Left lung (tissue), 10 donors: ENCODE results near the gene ZCCHC24. TPM values are rescaled to one million over a fixed set of nuclear protein-coding genes. Genes with fewer than 3 reads are reported as not detected.

Experiments
- ATAC-seq: fragments of 200-7000 bp; cut with Tn5 transposase; one replicate; pipeline ENCODE4 v1.9.1; 2020; ENCODE audit warnings: moderate library complexity
- DNase-seq, 4 donors: peaks; one replicate each; pipeline ENCODE4 v3.0.0-alpha.2; 2013 to 2020
- H3K27ac ChIP-seq, 2 donors: fragments of 200-600 bp; sonication (generic) in 1 of 2; one replicate each; pipeline versions ENCODE4 v1.5.0 to v1.8.0; 2020 to 2021
- H3K27me3 ChIP-seq, 2 donors: fragments of 200-600 bp; sonication (generic) in 1 of 2; one replicate each; pipeline versions ENCODE4 v1.5.0 to v1.8.0; 2020 to 2021
- H3K36me3 ChIP-seq, 2 donors: fragments of 200-600 bp; sonication (generic) in 1 of 2; one replicate each; pipeline versions ENCODE4 v1.5.0 to v1.8.0; 2020 to 2021
- H3K4me1 ChIP-seq, 2 donors: fragments of 200-600 bp; one replicate each; pipeline ENCODE4 v1.8.0; 2021
- H3K4me3 ChIP-seq, 2 donors: fragments of 200-600 bp; sonication (generic) in 1 of 2; one replicate each; pipeline versions ENCODE4 v1.5.0 to v1.8.0; 2020 to 2021; ENCODE audit warnings: mild to moderate bottlenecking in 1 of 2
- H3K9me3 ChIP-seq, 2 donors: fragments of 200-600 bp; sonication (generic) in 1 of 2; one replicate each; pipeline versions ENCODE4 v1.5.0 to v1.8.0; 2020 to 2021
- intact Hi-C, 2 donors: fragments of 100-400 bp; cut with DNase I; formaldehyde crosslinking; loops; one replicate each; pipeline versions ENCODE4 v1.11.2 to v1.14.2; 2022
- polyA plus RNA-seq, 6 donors: library from polyadenylated mRNA; unstranded; fragments of 120-200 nt; gene quantifications; one replicate each; pipeline ENCODE4 v1.2.1, GENCODE V29; 2013; ENCODE audit not compliant: insufficient read length in 6 of 6
- total RNA-seq, 2 donors: library from RNA; stranded (reverse); fragmentation: NEBNext Ultra II Directional; extraction: Animal tissue kit (Norgen Biotek cat#: 25700); gene quantifications; one replicate each; pipeline ENCODE4 v1.2.1, GENCODE V29; 2021
- TF ChIP-seq, protein P1 (sequence below), 2 donors: fragments of 200-600 bp; sonication (generic) in 1 of 2; IDR thresholded peaks; one replicate each; pipeline versions ENCODE4 v1.5.0 to v1.8.0; 2021; ENCODE audit warnings: antibody characterized with exemption in 2 of 2
- donor health status: DM: no; HTN: yes; CAD: no.
- donor health status: DM: no; HTN: no; CAD: no.

ZCCHC24 gene
- total and polyA plus RNA-seq, 8 donors: 28.9 to 48.3 (median 37.1) TPM

DNA sequence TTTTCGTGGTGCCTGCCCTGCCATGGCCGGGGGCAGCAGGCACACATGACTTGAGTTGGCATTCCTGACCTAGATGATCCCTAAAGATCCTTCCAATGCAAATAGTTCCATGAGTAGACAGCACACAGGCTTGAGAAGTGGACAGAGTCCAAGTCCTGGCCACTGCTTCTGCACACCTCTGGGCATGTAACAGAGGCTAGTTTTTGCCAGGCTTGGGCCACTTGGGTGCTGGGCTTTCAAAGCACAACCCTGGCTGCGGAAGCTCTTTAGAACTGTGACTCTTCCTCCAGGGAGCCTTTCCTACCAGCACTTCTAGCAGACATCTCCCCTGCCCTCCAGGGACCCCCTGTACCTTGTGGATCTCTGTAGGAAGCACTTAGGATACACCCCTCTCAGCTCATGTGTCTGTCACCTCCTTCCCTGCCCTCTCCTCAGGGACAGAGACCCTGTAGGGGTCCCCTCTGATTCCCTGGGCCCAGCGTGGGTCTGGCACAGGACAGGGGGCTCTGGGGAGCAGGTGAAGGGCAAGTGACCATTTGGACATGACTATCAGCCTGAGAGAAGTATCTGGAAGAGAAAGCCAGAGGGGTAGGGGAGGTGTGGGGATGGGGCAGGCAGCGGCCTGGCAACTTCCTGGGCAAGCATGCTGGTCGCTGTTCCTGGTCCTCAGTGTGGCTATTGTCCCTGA, 36.2 kb downstream of the ZCCHC24 start:
- Histone ChIP-seq H3K4me1 (peaks cover 42 to 78% of the 10 kb centered on the region in 2 donors), H3K36me3 (no peaks in the 10 kb centered on the region), H3K27me3 (peaks cover 0 to 11% of the 10 kb centered on the region in 2 donors), H3K4me3 (no peak overlapping the region), H3K9me3 (no peaks in the 10 kb centered on the region), H3K27ac (peak overlapping the region in 1 of 2 donors; percentile 21)
- intact Hi-C loops: no loop called here
- ATAC-seq (no peak), DNase-seq (peak in 2 of 4 donors; percentile 12 to 14)
- TF ChIP-seq, protein P1, sequence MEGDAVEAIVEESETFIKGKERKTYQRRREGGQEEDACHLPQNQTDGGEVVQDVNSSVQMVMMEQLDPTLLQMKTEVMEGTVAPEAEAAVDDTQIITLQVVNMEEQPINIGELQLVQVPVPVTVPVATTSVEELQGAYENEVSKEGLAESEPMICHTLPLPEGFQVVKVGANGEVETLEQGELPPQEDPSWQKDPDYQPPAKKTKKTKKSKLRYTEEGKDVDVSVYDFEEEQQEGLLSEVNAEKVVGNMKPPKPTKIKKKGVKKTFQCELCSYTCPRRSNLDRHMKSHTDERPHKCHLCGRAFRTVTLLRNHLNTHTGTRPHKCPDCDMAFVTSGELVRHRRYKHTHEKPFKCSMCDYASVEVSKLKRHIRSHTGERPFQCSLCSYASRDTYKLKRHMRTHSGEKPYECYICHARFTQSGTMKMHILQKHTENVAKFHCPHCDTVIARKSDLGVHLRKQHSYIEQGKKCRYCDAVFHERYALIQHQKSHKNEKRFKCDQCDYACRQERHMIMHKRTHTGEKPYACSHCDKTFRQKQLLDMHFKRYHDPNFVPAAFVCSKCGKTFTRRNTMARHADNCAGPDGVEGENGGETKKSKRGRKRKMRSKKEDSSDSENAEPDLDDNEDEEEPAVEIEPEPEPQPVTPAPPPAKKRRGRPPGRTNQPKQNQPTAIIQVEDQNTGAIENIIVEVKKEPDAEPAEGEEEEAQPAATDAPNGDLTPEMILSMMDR (IDR thresholded peaks at IDR 0.05): no peak

DNA sequence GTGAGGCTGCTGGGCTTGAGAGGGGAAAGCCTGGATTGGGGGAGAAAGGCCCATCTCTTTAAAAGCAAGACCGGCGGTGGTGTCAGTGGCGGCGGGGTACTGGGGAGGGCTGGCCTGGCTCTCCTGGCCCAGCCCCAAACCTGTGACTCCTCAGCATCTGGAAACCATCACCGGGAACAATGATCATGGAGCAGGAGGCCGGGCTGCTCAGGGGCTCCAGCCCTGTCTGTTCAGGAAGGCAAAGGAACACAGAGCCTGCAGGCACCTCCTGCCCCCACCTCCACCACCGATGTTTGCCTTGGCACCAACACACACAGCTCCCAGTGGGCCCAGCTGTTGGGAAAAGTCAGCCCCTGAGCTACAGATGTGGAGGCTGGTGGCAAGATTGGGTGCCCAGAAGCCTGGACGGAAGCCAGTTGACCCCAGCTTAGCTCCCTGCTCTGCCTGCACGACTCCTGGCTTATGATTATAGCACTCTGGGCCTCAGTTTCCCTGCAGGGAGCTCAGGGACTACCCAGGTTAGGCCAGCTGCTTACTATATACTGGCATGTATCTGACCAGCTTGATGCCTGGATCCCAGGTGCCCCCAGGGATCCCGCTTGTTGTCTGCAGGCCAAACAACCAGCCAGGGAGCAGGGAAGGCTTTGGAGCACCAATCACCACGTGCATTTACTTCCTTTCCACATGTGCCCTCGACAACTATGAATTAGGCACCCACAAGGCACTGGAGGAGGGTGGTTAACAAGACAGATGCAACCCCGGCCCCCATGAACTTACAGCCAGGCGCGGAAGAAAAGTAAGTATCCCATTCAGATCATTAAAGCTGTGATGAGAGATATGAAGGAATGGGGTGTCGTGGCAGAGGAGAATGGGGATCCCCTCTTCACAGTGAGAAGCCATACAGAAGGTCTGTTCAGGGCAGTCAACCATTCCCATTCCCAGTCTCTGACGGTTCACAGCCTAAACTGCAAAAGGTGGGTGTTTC, 37.3 kb downstream of the ZCCHC24 start:
- Histone ChIP-seq H3K9me3 (no peaks in the 10 kb centered on the region), H3K27me3 (peaks cover 0 to 15% of the 10 kb centered on the region in 2 donors), H3K4me1 (peaks cover 47 to 78% of the 10 kb centered on the region in 2 donors), H3K4me3 (no peak overlapping the region), H3K27ac (peak overlapping the region; percentile 19 to 33), H3K36me3 (no peaks in the 10 kb centered on the region)
- intact Hi-C loops: no loop called here
- ATAC-seq: peak; percentile 6
- TF ChIP-seq, protein P1 (IDR thresholded peaks at IDR 0.05): no peak
- peak in 3 of 4 donors; percentile 31 to 75 (median 72) for DNase-seq

DNA sequence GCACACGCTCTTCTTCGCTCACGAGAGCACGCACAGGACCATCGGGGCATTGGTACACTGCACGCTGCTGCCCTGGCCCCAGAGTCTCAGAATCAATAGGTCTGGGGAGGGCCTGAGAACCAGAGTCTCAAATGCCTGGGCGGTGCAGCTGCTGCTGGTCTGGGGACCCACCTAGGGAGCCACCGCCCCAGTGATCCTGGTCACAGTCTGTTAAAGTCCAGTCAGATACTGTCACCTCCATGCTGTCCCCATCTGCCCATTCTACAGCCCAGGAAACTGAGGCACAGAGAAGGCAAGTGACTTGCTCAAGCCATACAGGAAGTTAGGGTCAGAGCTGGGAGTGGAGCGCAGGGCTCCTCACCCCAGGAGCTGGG, 38.0 kb downstream of the ZCCHC24 start:
- Histone ChIP-seq H3K4me1 (peaks cover 51 to 77% of the 10 kb centered on the region in 2 donors), H3K27me3 (peaks cover 0 to 16% of the 10 kb centered on the region in 2 donors), H3K4me3 (no peak overlapping the region), H3K9me3 (no peaks in the 10 kb centered on the region), H3K36me3 (no peaks in the 10 kb centered on the region), H3K27ac (peak overlapping the region in 1 of 2 donors; percentile 19)
- DNase-seq: peak in 2 of 4 donors; percentile 29 to 49
- TF ChIP-seq, protein P1 (IDR thresholded peaks at IDR 0.05): no peak
- intact Hi-C loops: no loop called here
- no peak for ATAC-seq

DNA sequence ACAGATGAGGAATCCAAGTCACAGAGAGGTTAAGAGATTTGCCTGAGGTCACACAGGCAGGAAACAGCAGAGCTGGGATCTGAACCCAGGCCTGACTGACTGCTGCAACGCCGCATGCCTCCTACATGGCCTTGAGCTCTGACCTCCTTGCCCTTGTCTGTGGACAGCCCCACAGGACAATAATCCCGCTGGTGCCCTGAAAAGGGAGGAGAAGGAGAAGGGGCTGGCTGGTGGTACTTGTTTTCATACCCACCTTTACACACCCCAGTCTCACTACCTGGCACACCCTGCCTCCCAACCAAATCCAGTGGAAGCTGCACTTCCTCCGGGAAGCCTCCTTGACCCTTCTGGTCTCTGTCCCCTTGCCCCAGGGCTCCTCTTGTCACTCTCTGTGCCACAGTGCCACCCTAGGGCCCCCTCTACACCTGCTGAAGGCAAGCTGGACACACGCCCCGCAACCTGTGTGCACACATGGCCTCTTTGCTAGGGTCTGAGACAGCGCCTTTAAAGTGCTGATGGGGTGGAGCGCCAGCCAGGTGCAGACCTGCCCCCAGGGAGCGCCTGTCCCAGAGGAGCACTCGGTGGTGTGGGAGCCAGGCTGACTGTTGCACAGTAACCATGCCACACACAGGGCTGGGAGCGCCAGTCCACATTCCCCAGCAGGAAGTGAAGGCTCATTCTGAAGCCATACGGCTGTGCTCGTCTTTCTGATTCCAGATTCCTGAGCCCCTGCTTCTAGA, 38.6 kb downstream of the ZCCHC24 start:
- H3K4me1 ChIP-seq: peaks cover 51 to 76% of the 10 kb centered on the region in 2 donors
- no peaks in the 10 kb centered on the region for H3K9me3 ChIP-seq
- no peak overlapping the region for H3K4me3 ChIP-seq
- TF ChIP-seq, protein P1 (IDR thresholded peaks at IDR 0.05): no peak
- H3K27me3 ChIP-seq: peaks cover 0 to 16% of the 10 kb centered on the region in 2 donors
- intact Hi-C loops: no loop called here
- DNase-seq (peak in 2 of 4 donors; percentile 30 to 62), ATAC-seq (no peak)
- H3K27ac ChIP-seq: peak overlapping the region in 1 of 2 donors; percentile 26
- no peaks in the 10 kb centered on the region for H3K36me3 ChIP-seq
